Nephron (organoid): Measurements from ENCODE around the gene RNF141.

Experiments
- H3K27ac Mint-ChIP-seq, 3 experiments: 2 replicates each; pipeline ENCODE4 v1.8.0; 2020; ENCODE audit warnings: mixed read lengths in 3 of 3, mild to moderate bottlenecking in 2 of 3, moderate library complexity in 1 of 3
- H3K27me3 Mint-ChIP-seq: 2 replicates; pipeline ENCODE4 v1.8.0; 2021; ENCODE audit warnings: low read depth, mild to moderate bottlenecking, moderate library complexity, mixed read lengths
- H3K36me3 Mint-ChIP-seq: 2 replicates; pipeline ENCODE4 v1.8.0; 2020; ENCODE audit warnings: low read depth, mixed read lengths
- H3K4me1 Mint-ChIP-seq: 2 replicates; pipeline ENCODE4 v1.8.0; 2020; ENCODE audit warnings: mixed read lengths
- H3K4me3 Mint-ChIP-seq, 3 experiments: 2 replicates each; pipeline ENCODE4 v1.8.0; 2020; ENCODE audit warnings: mild to moderate bottlenecking in 3 of 3, mixed read lengths in 3 of 3, moderate library complexity in 2 of 3
- H3K9me3 Mint-ChIP-seq: 2 replicates; pipeline ENCODE4 v1.8.0; 2020; ENCODE audit warnings: mixed read lengths
- TF ChIP-seq, protein P1 (sequence below), 3 experiments: fragments of 200-600 bp; sonication (generic); IDR thresholded peaks; one replicate each; pipeline ENCODE4 v1.5.0; 2021; ENCODE audit warnings: antibody characterized with exemption in 3 of 3; ENCODE audit not compliant: unreplicated experiment in 3 of 3

RNF141 gene, protein sequence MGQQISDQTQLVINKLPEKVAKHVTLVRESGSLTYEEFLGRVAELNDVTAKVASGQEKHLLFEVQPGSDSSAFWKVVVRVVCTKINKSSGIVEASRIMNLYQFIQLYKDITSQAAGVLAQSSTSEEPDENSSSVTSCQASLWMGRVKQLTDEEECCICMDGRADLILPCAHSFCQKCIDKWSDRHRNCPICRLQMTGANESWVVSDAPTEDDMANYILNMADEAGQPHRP

DNA sequence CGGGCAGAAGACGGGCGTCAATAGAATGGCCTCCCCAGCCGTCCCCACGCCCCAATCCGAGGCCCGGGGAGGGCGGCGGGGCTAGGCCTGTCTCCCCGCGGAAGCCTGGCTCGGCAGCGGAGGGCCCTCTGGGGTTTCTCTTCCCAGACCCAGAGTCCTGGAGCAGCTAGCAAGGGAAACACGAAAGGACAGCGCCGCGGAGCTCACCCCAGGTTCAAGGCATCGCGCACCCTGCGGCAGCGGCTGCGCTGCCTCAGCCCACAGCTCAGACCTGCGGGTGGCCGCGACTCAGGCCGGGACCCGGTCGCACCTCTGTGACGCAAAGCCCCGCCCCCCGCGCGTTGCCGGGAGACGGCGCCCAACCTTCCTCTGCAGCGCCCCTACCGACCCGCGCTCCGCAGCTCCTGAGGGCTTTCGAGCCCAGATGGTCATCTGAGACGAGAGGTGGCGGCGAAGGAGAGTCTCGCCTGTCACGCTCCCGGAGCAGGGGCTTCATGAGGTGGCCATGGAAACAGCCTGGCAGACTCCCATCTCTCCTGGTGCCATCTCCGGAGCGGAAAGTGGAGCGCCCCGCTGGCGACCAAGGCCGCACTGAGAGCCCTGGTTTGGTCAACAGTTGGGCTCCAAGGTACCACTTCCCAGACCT is at the start of gene RNF141:
Gene RNF141, minus strand, starts transcription at position 273 of the 646 bp plus-strand sequence. CDS start 7,029 bp downstream, outside the sequence.
- Mint-ChIP-seq H3K27me3 (no peaks in the 10 kb centered on the region), H3K27ac (peak within 1 kb of the TSS; percentile 60 to 90 (median 68)), H3K4me1 (peaks cover 9% of the 10 kb centered on the region), H3K4me3 (peak within 1 kb of the TSS; percentile 93 to 95 (median 94)), H3K36me3 (no peaks in the 10 kb centered on the region), H3K9me3 (no peaks in the 10 kb centered on the region)
- TF ChIP-seq, protein P1, sequence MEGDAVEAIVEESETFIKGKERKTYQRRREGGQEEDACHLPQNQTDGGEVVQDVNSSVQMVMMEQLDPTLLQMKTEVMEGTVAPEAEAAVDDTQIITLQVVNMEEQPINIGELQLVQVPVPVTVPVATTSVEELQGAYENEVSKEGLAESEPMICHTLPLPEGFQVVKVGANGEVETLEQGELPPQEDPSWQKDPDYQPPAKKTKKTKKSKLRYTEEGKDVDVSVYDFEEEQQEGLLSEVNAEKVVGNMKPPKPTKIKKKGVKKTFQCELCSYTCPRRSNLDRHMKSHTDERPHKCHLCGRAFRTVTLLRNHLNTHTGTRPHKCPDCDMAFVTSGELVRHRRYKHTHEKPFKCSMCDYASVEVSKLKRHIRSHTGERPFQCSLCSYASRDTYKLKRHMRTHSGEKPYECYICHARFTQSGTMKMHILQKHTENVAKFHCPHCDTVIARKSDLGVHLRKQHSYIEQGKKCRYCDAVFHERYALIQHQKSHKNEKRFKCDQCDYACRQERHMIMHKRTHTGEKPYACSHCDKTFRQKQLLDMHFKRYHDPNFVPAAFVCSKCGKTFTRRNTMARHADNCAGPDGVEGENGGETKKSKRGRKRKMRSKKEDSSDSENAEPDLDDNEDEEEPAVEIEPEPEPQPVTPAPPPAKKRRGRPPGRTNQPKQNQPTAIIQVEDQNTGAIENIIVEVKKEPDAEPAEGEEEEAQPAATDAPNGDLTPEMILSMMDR (IDR thresholded peaks at IDR 0.05; ENCODE audit: unreplicated experiment in 3 of 3): peak; percentile 81 to 88 (median 82)

DNA sequence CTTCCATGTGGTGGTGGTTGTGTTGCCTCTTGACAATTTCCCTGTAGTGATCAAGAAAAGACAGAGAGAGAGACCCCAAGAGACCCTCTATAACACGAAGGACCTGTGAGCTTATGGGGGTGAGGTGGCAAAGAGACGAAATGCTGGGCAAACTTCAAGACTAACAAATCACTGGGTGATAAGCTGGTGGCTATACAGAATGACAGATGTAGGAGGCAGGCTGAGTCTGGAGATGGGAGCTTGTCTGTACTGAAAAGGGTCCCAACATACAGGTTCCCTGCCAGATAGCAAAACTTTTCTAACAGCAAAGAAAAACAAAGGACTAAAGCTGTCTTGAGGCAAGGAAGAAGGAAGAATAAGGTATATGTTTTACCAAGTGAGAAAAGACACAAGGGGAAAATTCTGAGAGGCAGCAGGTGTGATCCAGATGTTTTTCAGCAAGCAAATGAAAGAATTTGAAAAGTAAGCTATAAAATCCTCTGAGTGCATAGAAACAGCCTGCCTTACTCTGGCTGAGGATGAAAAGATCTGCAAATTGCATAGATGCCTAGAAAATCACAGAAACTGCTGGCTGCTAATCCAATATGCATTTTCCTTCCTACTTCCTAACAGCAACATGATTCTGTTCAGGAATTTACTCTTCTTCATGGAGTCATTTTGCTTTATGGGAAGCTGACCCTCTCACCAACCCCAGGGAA is 49.4 kb upstream of the RNF141 start:
- peaks cover 34% of the 10 kb centered on the region for H3K4me1 Mint-ChIP-seq
- TF ChIP-seq, protein P1 (IDR thresholded peaks at IDR 0.05; ENCODE audit: unreplicated experiment in 3 of 3): no peak
- H3K9me3 Mint-ChIP-seq: no peaks in the 10 kb centered on the region
- H3K27me3 Mint-ChIP-seq: no peaks in the 10 kb centered on the region
- peak overlapping the region; percentile 53 to 62 (median 54) for H3K27ac Mint-ChIP-seq
- H3K4me3 Mint-ChIP-seq: no peak overlapping the region
- H3K36me3 Mint-ChIP-seq: peaks cover 20% of the 10 kb centered on the region

DNA sequence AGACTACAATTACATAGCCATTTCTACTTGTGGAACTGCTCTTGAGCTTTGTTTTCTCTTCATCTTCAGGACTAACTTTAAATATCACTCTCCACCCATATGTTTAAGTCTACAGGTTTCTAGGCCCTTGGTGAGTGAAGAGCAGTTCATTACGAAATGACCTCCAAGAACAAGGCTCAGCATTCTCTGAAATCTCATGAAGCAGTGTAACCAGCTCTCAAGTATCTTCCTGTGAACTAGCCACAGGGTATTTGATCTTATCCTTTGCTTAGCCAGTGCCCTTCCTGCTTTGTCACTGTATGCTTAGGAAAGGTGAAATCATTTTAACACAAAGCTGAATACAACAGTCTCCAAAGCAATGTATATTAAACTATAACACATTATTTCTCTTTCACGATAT is 47.9 kb upstream of the RNF141 start:
- Mint-ChIP-seq H3K36me3 (peaks cover 20% of the 10 kb centered on the region), H3K4me3 (no peak overlapping the region), H3K4me1 (peaks cover 48% of the 10 kb centered on the region), H3K9me3 (no peaks in the 10 kb centered on the region), H3K27ac (no peak overlapping the region), H3K27me3 (no peaks in the 10 kb centered on the region)
- TF ChIP-seq, protein P1 (IDR thresholded peaks at IDR 0.05; ENCODE audit: unreplicated experiment in 3 of 3): no peak

DNA sequence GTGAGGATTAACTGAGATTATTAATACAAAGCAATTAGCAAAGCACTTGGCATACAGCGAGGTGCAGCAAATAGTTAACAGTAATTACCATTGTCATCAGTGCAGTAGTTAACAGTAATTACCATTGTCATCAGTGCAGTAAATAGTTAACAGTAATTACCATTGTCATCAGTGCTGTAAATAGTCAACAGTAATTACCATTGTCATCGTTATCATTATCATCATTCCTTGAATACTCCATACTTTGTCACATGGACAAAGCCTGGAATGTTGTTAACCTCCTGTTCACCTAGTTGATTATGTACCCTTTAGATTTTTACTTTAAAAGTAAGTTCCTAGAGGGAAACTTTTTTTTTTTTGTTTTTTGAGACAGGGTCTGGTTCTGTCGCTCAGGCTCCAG is 47.0 kb upstream of the RNF141 start:
- H3K9me3 Mint-ChIP-seq: no peaks in the 10 kb centered on the region
- H3K27me3 Mint-ChIP-seq: no peaks in the 10 kb centered on the region
- H3K4me1 Mint-ChIP-seq: peaks cover 57% of the 10 kb centered on the region
- TF ChIP-seq, protein P1 (IDR thresholded peaks at IDR 0.05; ENCODE audit: unreplicated experiment in 3 of 3): no peak
- peak overlapping the region in 1 of 3 experiments; percentile 10 for H3K27ac Mint-ChIP-seq
- H3K36me3 Mint-ChIP-seq: peaks cover 15% of the 10 kb centered on the region
- H3K4me3 Mint-ChIP-seq: no peak overlapping the region

DNA sequence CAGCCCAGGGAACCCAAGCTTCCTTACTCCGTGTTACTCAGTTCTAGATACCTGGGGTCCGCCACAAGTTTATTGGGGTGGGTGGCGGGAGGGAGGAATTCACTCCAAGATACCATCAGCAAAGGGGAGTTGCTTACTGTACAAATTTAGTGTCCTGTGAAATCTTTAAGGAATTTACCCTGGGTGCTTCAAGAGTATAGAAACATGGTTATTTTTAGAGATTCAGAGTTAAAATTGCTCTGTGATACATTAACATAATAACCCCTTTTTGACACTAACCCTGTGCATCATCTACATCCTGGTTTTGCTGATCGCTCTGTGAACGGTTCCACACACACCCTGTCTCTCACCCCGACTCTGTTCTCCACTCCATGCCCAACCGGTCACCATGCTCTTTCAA is 46.4 kb upstream of the RNF141 start:
- Mint-ChIP-seq H3K27ac (peak overlapping the region in 2 of 3 experiments; percentile 10 to 64), H3K4me1 (peaks cover 60% of the 10 kb centered on the region), H3K9me3 (no peaks in the 10 kb centered on the region), H3K4me3 (no peak overlapping the region), H3K27me3 (no peaks in the 10 kb centered on the region), H3K36me3 (peaks cover 15% of the 10 kb centered on the region)
- TF ChIP-seq, protein P1 (IDR thresholded peaks at IDR 0.05; ENCODE audit: unreplicated experiment in 3 of 3): no peak
